A172 (cell line): ENCODE measurements around the gene NOVA2. TPM values are rescaled to one million over a fixed set of nuclear protein-coding genes. Genes with fewer than 3 reads are reported as not detected.

ENCODE experiments used
- DNase-seq: peaks from one replicate; pipeline ENCODE4 v3.0.0-alpha.2; 2015; ENCODE audit warnings: low spot score
- total RNA-seq: library from RNA; depleted of rRNA; stranded (reverse); fragments of >200 nt; shearing (Covaris generic); gene quantifications from 2 replicates; pipeline ENCODE4 v1.2.3, GENCODE V29; 2014; rRNA removed

Gene NOVA2, protein sequence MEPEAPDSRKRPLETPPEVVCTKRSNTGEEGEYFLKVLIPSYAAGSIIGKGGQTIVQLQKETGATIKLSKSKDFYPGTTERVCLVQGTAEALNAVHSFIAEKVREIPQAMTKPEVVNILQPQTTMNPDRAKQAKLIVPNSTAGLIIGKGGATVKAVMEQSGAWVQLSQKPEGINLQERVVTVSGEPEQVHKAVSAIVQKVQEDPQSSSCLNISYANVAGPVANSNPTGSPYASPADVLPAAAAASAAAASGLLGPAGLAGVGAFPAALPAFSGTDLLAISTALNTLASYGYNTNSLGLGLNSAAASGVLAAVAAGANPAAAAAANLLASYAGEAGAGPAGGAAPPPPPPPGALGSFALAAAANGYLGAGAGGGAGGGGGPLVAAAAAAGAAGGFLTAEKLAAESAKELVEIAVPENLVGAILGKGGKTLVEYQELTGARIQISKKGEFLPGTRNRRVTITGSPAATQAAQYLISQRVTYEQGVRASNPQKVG
- 0.17 and 0.53 TPM in 2 replicates for total RNA-seq

DNA sequence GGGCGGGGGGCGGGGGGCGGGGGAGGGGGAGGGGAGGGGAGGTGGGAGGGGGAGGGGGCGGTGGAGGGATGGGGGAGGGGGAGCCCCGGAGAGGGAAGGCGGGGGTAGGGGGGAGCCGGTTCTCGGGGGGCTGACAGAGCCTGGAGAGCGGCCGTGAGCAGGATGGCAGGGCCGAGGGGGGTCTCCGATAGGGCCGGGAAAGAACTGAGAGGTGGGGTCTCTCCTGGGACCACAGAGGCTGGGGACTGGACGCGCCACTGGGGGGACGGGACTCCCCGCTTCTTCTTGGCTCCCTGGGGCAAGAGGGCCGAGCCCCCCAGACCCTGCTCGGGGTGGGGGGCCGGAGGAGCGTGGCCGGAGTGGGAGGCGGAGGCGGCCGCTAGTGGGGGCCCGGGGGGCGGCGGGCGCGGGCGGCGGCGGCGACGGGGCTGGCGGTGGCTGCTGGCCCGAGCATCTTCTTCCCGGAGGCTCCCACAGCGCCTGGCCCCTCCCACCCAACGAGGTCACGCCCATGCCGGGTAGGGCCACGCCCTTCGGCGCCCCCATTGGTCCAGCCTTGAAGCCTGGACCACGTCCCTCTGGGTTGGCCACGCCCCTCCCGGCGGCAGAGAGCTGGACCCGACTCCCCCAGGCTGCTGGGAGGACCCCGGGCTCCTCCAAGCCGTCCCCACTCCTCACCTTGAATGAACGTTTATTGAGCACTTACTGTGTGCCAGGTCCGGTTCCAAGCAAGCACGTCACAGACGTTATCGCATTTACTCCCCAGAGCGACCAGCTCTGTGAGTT, at the start of gene NOVA2:
NOVA2 (minus strand) TSS at position 313 of the 786 bp plus-strand sequence. CDS start 514 bp downstream, outside the sequence.
- peak; percentile 62 for DNase-seq

DNA sequence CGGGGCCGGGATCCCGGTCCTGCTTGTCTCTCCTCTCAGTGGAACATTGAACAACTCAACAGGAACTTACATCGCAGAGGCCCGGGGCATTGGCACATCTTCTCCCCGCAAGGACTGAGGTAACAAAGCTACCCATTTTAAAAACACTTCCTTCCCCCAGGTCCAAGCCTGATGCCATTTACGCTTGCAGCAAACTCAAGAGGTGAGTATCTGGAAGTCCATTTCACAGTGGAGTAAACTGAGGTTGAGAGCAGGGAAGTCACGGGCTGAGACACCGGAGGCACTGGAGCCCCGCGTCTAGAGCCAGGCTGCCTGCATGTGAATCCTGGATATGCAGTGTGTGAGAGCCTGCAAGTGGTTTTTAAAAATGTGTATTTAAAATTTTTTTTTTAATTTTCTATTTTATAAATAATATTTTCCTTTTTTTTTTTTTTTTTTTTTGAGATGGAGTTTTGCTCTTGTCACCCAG, 49.7 kb upstream of the NOVA2 start:
- DNase-seq = no peak

DNA sequence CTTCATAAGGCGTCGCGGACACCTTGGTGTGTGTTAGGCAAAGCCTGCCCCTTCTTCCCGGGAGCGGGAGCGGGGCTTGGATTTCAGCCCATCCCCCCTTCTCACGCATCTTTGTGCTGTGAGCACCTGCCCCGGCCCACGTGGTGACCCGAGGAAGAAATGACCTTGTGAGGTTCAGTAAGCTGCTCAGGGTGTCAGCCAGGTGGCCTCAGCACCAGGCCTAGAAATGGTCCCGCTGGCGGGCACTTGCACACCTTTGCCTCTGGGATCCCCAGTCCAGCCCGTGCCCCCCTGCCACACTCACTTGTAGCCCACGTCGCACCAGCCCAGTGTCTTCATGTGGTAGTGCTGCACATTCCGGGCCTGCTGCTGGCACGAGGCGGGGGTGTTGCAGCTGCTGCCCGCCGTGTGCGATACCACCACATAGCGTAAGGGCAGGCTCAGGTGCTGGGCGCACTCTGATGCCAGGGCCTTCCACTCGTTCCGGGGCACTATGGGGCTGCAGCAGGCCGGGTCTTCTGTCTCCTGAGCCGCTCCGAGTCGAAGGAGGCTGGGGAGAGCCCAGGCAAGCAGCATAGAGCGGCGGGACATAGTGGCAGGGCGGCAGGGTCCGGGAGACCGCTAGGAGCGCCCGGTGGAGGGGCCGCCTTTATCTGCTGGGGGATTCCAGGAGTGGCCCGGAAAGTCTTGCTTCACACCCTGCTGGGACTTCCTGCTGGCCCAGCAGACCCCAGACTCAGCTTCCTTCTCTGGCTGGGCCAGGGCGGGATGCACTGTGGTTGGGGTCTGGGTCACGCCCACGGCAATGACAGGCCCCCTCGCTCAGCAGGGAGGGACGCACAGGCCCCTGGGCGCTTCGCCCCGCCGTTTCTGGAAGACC, 49.0 kb upstream of the NOVA2 start, which contains the start of gene PGLYRP1:
PGLYRP1 (minus strand) TSS at position 623 of the 880 bp plus-strand sequence; CDS start at position 591, 32 bp downstream.
- no peak for DNase-seq

DNA sequence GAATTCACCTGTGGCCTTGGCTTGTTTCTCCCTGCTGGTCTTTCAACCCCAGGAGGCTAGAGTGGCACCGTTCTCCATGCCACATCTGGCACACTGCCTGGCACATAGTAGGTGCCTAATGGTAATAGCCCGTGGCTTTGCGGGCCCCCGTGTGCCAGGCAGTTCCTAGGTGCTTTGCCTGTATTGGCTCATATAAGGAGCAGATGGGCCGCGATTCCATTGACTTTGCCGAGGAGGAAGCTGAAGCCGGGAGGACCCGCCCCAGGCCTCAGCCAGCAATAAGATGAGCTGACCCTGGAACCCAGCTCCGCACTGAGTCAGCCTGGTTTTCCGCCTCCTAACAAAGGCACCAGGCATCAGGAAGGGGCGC, 48.4 kb upstream of the NOVA2 start:
- DNase-seq = no peak

DNA sequence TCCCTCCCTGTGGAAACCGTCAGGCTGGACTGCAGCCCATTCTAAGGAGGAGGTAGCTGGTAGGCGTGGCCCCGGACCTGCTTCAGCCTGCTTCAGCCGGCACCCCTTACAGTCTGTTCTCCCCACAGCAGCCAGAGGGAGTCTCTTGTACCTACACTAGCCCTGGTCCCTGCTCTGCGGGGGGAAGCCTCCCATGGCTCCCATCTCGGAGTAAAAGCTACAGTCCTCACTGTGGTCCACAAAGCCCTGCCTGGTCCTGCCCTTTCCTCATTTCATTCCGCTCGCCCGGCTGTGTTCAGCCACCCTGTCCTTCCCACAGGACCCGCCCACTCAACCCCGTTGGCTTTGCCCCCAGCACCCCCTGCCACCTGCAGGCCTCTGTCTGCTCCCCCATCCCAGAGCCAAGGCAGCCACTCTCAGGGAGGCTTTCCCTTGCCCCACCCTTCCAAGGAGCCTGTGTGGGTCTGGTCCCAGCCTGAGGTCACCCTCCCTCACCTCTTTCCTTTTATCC, 47.9 kb upstream of the NOVA2 start:
- DNase-seq = no peak

DNA sequence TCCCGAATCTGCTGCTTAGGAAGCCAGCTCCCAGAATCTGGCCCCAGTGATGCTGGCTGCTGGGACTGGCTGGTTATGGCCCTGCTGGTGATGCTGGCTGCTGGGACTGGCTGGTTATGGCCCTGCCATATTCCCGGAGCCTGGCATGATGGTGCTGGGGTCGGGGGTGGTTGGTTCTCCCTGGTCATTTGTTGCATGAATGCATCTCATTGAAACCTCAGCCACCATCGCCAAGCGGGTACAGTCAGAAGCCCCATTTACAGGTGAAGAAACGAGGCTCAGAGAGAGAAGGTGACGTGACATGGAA, 47.1 kb upstream of the NOVA2 start:
- DNase-seq = no peak

DNA sequence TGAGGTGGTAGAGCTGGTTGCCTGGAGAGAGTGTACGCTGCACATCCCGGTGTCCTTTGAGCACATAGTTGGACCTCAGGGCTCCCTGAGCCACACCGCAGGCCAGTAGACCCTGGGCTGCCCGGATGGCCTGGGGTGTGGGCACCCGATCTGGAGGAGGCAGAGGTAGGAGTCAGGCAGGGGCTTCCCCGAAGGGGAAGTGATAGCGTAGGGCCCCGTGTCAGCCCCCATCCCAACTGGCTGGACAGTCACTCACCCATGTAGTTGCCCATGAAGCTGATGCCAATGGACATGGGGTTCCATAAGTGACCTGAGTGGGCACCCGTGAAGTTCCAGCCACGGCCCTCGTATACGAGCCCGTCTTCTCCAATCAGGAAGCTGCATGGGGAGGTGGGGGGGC, 45.6 kb upstream of the NOVA2 start:
- DNase-seq = no peak

DNA sequence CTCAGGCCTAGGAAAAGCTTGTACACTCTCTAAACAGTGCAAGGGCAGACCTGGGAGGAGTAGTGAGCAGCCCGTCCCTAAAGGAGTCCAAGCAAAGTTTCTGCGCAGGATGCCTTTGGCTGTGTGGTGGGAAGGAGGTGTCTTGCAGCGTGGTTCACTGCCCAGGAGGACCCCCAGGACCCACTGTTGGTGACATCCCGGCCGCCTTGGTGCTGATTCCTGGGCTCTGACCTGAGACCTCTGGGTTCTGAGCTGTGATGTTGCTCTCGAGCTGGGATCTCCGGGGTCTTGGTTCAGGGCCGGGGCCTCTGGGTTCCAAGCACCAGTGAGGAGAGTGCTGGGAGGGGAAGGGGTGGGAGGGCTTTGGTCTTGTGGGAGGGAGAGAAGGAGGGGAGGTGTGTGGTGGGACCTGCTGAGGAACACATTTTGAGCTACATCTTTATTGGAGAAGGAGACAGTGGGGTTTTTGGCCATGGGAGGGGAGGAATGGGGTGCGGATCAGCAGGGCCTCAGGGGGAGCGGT, 45.1 kb upstream of the NOVA2 start:
- DNase-seq = no peak

DNA sequence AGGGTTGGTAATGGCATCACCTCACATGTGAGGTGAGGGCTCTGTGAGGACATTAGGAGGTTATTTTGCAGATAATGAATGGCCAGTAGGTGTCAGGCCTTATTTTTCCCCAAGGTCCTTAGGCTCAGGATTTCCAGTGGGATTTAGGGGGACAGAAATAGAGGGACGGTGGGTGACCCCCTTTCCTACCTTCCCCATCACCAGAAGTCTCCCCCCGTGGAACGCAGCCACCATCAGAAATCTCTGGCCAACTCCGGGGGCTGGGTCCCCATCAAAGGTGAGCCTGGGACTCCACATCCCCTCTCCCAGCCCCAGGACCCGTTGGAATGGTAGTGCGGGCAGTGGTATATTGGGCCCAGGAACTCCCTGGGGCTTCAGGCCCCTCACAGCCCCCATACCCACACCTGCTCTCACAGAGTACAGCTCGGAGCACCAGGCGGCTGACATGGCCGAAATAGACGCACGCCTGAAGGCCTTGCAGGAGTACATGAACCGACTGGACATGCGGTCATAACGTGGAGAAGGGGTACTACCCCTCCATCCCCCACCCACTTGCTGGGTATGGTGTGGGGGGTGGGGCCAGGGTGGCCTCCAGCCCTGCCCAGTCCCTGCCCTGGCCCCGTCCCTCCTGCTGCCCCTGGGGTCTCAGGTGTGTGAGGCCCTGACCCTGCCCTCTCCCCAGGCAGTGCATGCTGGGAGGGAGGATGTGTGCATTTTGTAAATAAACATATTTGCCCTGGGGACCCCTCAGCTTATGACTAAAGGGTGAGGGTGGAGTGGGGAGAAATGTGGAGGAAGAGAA, 44.4 kb upstream of the NOVA2 start:
- no peak for DNase-seq

DNA sequence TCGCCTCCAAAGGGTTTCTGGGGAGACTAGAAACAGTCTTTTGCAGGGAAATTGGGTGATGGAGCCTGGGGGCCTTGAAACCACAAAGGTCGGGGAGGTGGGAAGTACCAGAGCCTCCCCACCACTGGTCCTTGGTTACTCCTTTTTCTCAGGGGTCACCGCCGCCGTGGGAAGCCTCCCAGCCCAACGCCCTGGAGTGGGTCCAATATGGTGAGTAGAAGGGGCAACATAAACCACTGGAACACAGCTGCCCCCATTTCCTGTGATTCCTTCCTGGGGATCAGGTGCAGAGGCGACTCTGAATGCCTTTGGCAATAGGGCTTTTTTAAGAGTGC, 43.4 kb upstream of the NOVA2 start:
- DNase-seq = no peak

DNA sequence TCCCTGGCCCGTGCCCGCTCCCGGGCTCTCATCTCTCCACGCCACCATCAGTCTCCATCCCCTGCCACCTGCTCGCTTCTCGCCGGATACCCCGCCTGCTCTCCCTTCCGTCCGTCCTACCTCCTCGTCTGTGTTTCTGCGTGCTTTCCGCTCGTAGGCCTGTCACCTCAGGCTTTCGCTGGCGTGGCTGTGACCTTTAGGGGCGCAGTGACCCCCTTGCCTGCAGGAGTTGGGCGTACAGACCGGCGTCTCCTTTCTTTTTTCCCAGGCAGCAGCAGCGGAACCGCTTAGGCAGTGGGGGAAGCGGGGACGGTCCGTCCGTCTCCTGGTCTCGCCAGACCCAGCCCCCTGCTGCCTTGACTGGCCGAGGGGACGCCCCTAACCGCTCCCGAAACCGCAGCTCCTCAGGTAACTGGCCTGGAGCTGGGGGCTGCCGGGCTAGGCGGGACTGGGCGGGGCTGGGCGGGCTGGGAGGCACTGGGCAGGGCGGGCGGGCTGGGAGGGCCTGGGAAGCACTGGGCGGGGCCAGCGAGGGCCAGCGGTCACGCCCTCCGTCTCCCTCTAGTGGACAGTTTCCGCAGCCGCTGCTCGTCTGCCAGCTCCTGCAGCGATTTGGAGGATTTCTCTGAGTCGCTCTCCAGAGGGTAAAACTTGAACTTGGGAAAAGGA, 42.9 kb upstream of the NOVA2 start:
- peak; percentile 59 for DNase-seq

DNA sequence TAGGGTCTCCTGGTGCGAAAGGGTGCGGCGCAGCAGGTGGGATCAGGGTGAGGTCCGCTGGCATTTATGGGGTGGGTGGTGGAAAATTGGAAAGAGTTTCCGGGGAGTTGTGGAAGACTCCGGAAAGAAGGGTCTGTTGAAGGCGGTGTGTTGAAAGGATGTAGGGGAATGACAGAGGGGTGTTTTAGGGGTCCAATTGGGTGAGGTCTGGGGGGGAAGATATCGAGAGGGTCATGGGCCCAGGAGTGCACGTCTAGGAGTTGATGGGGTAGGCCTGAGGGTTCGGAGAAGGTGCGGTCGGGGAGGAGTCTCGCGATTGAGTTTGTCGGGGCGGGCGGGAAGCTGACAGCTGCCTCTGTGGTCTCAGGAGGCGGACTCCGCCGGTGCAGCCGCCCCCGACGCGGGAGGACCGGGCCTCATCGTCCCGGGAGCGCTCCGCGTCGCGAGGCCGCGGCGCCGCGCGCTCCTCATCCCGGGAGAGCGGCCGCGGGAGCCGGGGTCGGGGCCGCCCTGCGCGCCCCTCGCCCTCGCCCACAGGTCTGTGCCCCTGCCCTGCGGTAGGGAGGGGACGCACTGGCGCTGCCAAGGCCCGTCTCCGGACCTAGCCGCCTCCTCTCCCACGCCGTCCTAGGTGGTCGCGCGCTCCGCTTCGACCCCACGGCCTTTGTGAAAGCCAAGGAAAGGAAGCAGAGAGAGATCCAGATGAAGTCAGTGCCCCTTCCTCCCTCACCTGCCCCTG, 42.2 kb upstream of the NOVA2 start:
- no peak for DNase-seq

DNA sequence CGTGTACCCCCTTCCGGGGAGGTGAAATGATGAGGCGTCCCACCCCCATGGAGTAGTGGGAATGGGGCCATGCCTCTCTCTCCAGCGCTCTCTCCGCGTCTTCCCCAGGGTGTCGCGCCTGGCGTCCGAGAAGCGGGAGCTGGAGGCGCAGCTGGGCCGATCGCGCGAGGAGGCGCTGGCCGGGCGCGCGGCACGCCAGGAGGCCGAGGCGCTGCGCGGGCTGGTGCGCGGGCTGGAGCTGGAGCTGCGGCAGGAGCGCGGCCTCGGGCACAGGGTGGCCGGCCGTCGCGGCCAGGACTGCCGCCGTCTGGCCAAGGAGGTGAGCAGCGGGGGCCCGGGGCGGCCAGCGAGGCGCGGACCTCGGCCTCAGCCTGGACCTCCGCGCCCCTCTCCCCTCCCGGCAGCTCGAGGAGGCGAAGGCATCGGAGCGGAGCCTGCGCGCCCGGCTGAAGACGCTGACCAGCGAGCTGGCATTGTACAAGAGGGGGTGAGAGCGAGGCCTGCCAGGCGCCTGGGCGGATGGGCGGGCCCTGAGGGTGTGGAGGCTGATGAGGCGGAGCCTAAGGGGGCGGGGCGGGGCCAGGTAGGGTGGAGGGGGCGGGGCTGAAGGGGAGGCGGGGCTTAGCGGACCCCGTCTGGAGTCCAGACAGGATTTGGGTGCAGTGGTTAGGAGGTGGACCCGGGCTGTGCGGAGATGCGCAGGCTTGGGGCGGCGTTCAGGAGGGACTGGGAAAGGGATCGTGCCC, 41.4 kb upstream of the NOVA2 start:
- no peak for DNase-seq

DNA sequence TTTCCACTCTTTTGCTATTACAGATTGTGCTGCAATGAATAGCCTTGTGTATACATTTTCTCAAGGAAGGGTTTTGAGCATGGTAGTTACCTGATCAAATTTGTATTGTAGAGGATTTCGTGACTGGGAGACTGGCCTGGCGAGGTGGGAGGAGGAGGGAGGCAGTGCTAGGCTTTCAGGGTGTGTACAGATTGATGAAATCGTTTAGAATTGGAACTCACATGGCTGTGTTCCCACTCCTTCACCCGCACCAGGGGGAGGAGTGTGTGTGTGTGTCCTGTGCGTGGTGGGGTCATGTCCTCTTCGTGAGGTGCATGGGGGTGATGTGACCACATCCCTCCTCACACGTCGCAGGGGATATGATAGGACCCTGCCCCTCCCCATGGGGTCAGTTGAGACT, 40.9 kb upstream of the NOVA2 start:
- no peak for DNase-seq

DNA sequence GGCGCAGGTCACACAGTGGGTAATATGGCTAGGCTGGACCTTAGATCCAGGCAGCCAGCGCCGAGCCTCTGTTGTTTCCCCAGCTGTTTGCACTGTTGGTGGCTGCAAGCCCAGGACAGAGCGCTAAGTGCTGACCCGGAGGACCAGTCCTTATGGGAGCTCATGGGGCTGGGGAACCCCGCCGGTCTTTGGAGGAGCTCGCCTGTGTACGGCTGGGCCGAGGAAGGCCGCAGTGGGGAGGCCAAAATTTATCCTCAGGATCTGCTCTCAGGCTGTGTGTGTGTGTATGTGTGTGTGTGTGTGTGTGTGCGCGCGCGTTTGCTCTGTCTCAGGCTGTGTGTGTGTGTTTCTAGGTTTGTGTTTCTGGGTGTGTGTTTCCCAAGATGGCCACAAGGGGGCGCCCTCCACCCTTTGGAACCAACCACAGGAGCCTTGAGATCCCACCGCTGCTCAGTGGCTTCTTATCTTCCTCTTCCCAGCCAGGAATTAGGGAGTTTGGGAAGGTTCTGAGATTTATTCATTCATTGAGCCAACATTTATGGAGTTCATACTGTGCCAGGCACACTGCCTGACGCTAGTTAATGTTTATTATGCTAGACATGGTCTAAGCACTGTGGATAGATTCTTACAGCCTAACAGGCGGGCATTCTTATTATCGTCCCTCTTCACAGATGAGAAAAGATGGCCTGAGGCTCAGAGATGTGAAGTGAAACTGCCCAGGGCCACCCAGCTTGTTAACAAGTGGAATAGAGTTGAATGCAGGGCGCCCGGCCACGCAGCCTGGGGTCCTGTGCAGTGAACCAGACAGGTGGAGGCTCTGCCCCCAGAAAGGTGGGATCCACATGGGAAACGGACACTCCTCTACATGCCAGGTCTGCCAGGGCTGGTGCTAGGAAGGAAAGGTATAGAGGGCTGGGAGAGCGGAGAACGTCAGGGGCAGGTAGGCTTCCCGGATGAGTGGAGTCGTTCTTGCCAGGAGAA, 36.2 kb upstream of the NOVA2 start:
- peak; percentile 48 for DNase-seq

DNA sequence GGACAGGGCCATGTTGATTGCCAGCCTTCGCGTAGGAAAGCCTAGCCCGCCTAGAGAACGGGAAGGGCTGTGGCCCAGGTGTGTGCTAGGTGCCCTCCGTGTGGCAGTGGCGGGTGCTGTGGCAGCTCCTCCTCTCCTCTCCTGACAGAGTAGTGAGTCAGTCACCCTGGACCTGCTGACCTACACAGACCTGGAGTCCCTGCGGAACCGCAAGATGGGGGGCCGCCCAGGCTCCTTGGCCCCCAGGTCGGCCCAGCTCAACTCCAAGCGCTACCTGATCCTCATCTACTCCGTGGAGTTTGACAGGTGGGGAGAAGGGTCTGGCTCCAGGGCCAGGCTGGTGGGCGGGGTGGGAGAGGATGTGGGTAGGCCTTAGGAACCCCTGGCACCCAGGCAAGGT, 32.7 kb upstream of the NOVA2 start:
- no peak for DNase-seq

DNA sequence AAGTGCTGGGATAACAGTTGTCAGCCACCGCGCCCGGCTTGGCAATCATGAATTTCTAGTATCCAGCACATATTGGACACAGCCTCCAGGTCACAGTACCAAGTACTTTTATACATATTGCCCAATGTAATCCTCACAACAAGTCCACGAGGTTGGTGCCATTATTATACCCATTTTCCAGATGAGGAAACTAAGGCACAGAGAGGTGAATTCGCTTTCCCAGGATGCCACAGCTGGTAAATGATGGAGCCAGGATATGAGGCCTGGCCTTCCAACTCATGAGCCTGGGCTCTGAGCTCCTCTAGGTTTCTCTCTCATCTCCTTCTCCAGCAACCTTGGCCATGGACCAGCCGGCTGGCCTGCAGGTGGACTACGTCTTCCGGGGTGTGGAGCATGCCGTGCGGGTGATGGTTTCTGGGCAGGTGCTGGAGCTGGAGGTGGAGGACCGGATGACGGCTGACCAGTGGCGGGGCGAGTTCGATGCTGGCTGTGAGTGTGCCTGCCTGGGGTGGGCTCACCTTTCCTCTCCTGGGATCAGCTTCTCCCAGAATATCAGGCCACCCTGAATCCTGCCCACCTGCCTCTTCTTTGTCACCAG, 29.1 kb upstream of the NOVA2 start:
- DNase-seq = no peak
